Chondrocyte (in vitro differentiated cells): ENCODE results near the gene PIK3CA. TPM values are rescaled to one million over a fixed set of nuclear protein-coding genes. Genes with fewer than 3 reads are reported as not detected.
"Not testable (repeated sequence)": the region's sequence is repeated elsewhere in the genome, so short reads cannot be mapped to it uniquely, and the experiment has no call there.

Source experiments
- DNase-seq: peaks from one replicate; pipeline ENCODE4 v3.0.0; 2021; ENCODE audit warnings: mixed read lengths, low spot score
- H3K27ac Mint-ChIP-seq: one replicate; pipeline ENCODE4 v1.8.0; 2021; ENCODE audit warnings: mild to moderate bottlenecking, moderate library complexity, mixed read lengths; ENCODE audit not compliant: unreplicated experiment
- H3K27me3 Mint-ChIP-seq: 2 replicates; pipeline ENCODE4 v1.8.0; 2021; ENCODE audit warnings: low read depth, mixed read lengths
- H3K36me3 Mint-ChIP-seq: 2 replicates; pipeline ENCODE4 v1.8.0; 2021; ENCODE audit warnings: low read depth, mixed read lengths
- H3K4me1 Mint-ChIP-seq: 2 replicates; pipeline ENCODE4 v1.8.0; 2021; ENCODE audit warnings: low read depth, mild to moderate bottlenecking, mixed read lengths
- H3K4me3 Mint-ChIP-seq: one replicate; pipeline ENCODE4 v1.8.0; 2021; ENCODE audit warnings: mild to moderate bottlenecking, moderate library complexity, mixed read lengths; ENCODE audit not compliant: unreplicated experiment
- H3K9me3 Mint-ChIP-seq: 2 replicates; pipeline ENCODE4 v1.8.0; 2021; ENCODE audit warnings: low read depth, mixed read lengths
- CTCF ChIP-seq: fragments of 200-600 bp; sonication (generic); IDR thresholded peaks from 2 replicates; pipeline ENCODE4 v1.5.0; 2021; ENCODE audit warnings: antibody characterized with exemption, mild to moderate bottlenecking, moderate library complexity
- total RNA-seq: library from RNA; stranded (reverse); gene quantifications from 3 replicates; pipeline ENCODE4 v1.2.1, GENCODE V29; 2021

PIK3CA gene
- total RNA-seq, 1 donor from 2014 or later = 29.3 TPM

- H3K9me3 Mint-ChIP-seq = peaks cover 9% of the 10 kb centered on the region
- H3K27me3 Mint-ChIP-seq = no peaks in the 10 kb centered on the region
- H3K27ac Mint-ChIP-seq = no peak overlapping the region
- DNase-seq = no peak
- H3K36me3 Mint-ChIP-seq = no peaks in the 10 kb centered on the region
- H3K4me1 Mint-ChIP-seq = no peaks in the 10 kb centered on the region
- no peak overlapping the region for H3K4me3 Mint-ChIP-seq
- no peak for TF ChIP-seq CTCF
These were observed 40.1 kb upstream of the PIK3CA start for GRCh38 chr3:179108086-179108485.

GRCh38 chr3:179113903-179114302 is 34.3 kb upstream of the PIK3CA start:
- no peak for DNase-seq
- H3K27me3 Mint-ChIP-seq = no peaks in the 10 kb centered on the region
- H3K4me3 Mint-ChIP-seq = no peak overlapping the region
- H3K9me3 Mint-ChIP-seq = peaks cover 12% of the 10 kb centered on the region
- no peaks in the 10 kb centered on the region for H3K36me3 Mint-ChIP-seq
- H3K4me1 Mint-ChIP-seq = peaks cover 4% of the 10 kb centered on the region
- TF ChIP-seq CTCF = no peak
- no peak overlapping the region for H3K27ac Mint-ChIP-seq

DNA sequence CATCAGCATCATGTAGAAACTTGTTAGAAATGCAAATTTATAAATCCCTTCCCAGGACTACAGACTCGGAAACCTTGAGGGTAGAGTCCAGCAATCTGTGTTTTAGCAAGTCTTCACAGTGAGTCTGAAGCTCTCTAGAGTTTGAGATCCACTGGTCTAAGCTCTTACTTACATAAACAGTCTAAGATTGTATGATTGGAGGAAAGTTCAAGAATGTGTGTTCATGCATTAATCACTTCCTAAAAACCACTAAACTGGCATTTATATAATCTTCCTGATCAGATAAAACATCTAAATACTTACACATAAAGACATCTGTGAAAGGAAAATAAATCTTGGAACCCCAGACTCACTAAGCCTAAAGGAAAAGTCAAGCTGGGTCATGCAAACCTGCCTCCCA is 32.7 kb upstream of the PIK3CA start:
- H3K4me3 Mint-ChIP-seq, H3K9me3 Mint-ChIP-seq, H3K36me3 Mint-ChIP-seq, DNase-seq, H3K27ac Mint-ChIP-seq, H3K4me1 Mint-ChIP-seq, H3K27me3 Mint-ChIP-seq: not testable (repeated sequence)

DNA sequence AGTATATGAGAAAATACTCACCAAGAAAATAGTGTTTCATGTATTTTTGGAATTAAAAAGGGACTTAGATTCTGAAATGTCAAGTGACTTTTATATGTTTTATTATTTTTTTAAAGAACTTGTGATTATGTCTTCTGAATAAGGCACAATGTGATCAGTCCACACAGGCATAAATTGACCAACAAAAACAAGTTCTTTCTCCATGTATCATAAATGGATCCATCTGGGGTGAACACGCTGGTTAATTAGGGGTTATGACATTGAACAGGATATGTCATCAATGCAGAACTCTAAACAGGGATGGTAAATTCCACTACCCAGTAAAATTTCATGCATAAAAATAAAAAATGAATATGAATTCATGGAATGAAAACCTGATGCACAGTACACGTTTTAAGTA is 31.3 kb upstream of the PIK3CA start:
- Mint-ChIP-seq H3K4me1 (peaks cover 4% of the 10 kb centered on the region), H3K36me3 (no peaks in the 10 kb centered on the region), H3K4me3 (no peak overlapping the region), H3K27me3 (no peaks in the 10 kb centered on the region), H3K9me3 (peaks cover 8% of the 10 kb centered on the region), H3K27ac (no peak overlapping the region)
- no peak for TF ChIP-seq CTCF
- no peak for DNase-seq

- H3K4me3 Mint-ChIP-seq, H3K4me1 Mint-ChIP-seq, H3K36me3 Mint-ChIP-seq, H3K27me3 Mint-ChIP-seq, DNase-seq, H3K27ac Mint-ChIP-seq, H3K9me3 Mint-ChIP-seq: not testable (repeated sequence)
These were observed 15.8 kb upstream of the PIK3CA start for GRCh38 chr3:179132191-179132890.

GRCh38 chr3:179133575-179133974 is 14.6 kb upstream of the PIK3CA start:
- H3K4me3 Mint-ChIP-seq = no peak overlapping the region
- H3K36me3 Mint-ChIP-seq = peaks cover 3% of the 10 kb centered on the region
- TF ChIP-seq CTCF = no peak
- no peaks in the 10 kb centered on the region for H3K4me1 Mint-ChIP-seq
- no peak overlapping the region for H3K27ac Mint-ChIP-seq
- DNase-seq = no peak
- no peaks in the 10 kb centered on the region for H3K9me3 Mint-ChIP-seq
- H3K27me3 Mint-ChIP-seq = peaks cover 12% of the 10 kb centered on the region
